ENCODE data around the gene ZNF90. TPM values are rescaled to one million over a fixed set of nuclear protein-coding genes. Genes with fewer than 3 reads are reported as not detected.

Gene ZNF90
- total RNA-seq, 1 experiment from 2014 or later, result not detected

DNA sequence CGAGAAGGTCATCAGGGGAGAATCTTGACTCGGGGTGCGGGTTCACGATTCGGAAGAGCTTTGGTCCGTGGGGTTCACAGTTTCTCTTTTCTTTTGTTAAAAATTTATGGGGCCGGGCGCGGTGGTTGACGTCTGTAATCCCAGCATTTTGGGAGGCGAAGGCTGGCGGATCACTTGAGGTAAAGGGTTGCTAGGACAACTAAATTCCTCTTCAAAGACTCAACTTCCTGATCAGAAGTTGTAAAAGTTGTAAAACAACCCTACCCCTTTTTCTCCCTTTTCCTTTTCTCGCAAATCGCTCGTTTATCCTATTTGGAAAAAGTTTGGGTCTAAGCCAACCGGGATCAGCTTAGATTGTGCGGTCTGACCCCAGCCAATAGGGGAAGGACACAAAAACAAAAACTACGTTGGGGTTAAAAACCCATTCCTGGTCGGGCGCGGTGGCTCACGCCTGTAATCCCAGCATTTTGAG is 89.9 kb downstream of the ZNF90 start:
- ATAC-seq (no peak), DNase-seq (no peak)
- no peaks in the 10 kb centered on the region for H3K79me2 ChIP-seq (ENCODE audit: low read length)
- TF ChIP-seq EZH2 (IDR thresholded peaks at IDR 0.05; ENCODE audit: low read length, unreplicated experiment) (no peak), CTCF (conservative IDR thresholded peaks at IDR 0.05; ENCODE audit: low read depth, low read length) (no peak), EZH2phosphoT487 (IDR thresholded peaks at IDR 0.05; ENCODE audit: borderline replicate concordance, low read length) (no peak)
- H3K4me3 ChIP-seq (ENCODE audit: low read length), result no peak overlapping the region
- H3K27ac ChIP-seq (ENCODE audit: low read length), result no peak overlapping the region
- no peaks in the 10 kb centered on the region for H3K4me1 ChIP-seq (ENCODE audit: insufficient read depth, low read length)
- no peaks in the 10 kb centered on the region for H3K9me2 ChIP-seq (replicated peaks; ENCODE audit: low read length)
- intact Hi-C loops (cut with micrococcal nuclease), result no loop called here
- no peaks in the 10 kb centered on the region for H3F3A ChIP-seq (ENCODE audit: low read length, unreplicated experiment)
- no peaks in the 10 kb centered on the region for H3K36me3 ChIP-seq (ENCODE audit: low read depth, low read length)
- no peak overlapping the region for H2AFZ ChIP-seq (ENCODE audit: low read length)
- no peaks in the 10 kb centered on the region for H4K20me1 ChIP-seq (ENCODE audit: low read length)
- ChIA-PET CTCF (no interaction called here), POLR2A (ENCODE audit: unreplicated experiment) (no interaction called here)
- H3K27me3 ChIP-seq (ENCODE audit: low read length), result no peaks in the 10 kb centered on the region
- H3K9me3 ChIP-seq (ENCODE audit: low read length), result peaks cover 7% of the 10 kb centered on the region; the same call in 1 of the 2 replicates
- no peak overlapping the region for H3K4me2 ChIP-seq (ENCODE audit: low read length)
- no TSS peak for BruUV-seq (replicated peaks)
- H3K9ac ChIP-seq (ENCODE audit: low read length), result no peak overlapping the region

Other genes starting within 250 kb of the ZNF90 start
- 0.75 and 1.1 TPM in 2 replicates for gene ZNF253, start 212.1 kb upstream of the ZNF90 start, total RNA-seq (2014; rRNA removed)
- gene ZNF93, start 177.1 kb upstream of the ZNF90 start, total RNA-seq (2014; rRNA removed), result 0.40 and 1.7 TPM in 2 replicates
- gene ZNF682, start 38.5 kb upstream of the ZNF90 start, total RNA-seq (2014; rRNA removed), result 0.69 and 3.5 TPM in 2 replicates
- gene ZNF486, start 89.2 kb downstream of the ZNF90 start, total RNA-seq (2014; rRNA removed), result 0.11 and 0.17 TPM in 2 replicates